MCF 10A (cell line): Measurements from ENCODE around the gene MTREX. TPM values are rescaled to one million over a fixed set of nuclear protein-coding genes. Genes with fewer than 3 reads are reported as not detected.

ENCODE experiments used
- BruUV-seq: library from RNA; stranded (reverse); fragments of 400-500 nt; replicated peaks from 2 replicates; lab custom pipeline; 2021; lab: Mats Ljungman, UMichigan
- CTCF ChIA-PET: fragments of 300-600 bp; sonication (Branson Sonifier 250); formaldehyde crosslinking; extraction: SDS; loops from one replicate; lab custom pipeline; 2021; ENCODE audit warnings: antibody characterized with exemption, inconsistent platforms; lab: Yijun Ruan, JAX
- POLR2A ChIA-PET: fragments of 300-600, 350-650 bp; sonication (Branson Sonifier 250); formaldehyde crosslinking; extraction: SDS; loops from one replicate; lab custom pipeline; 2020; ENCODE audit warnings: antibody characterized with exemption, inconsistent platforms; lab: Yijun Ruan, JAX
- DNase-seq: peaks from one replicate; pipeline ENCODE4 v3.0.0-alpha.2; 2018; ENCODE audit not compliant: unreplicated experiment
- H3K27ac Mint-ChIP-seq: one replicate; pipeline ENCODE4 v1.8.0; 2022; ENCODE audit warnings: mild to moderate bottlenecking, low read depth, mixed read lengths; ENCODE audit not compliant: unreplicated experiment
- H3K27me3 Mint-ChIP-seq: one replicate; pipeline ENCODE4 v1.8.0; 2022; ENCODE audit warnings: mixed read lengths; ENCODE audit not compliant: insufficient read depth, unreplicated experiment
- H3K36me3 Mint-ChIP-seq: one replicate; pipeline ENCODE4 v1.8.0; 2022; ENCODE audit warnings: mild to moderate bottlenecking, moderate library complexity, mixed read lengths; ENCODE audit not compliant: insufficient read depth, unreplicated experiment
- H3K4me1 Mint-ChIP-seq: one replicate; pipeline ENCODE4 v1.8.0; 2022; ENCODE audit warnings: mixed read lengths; ENCODE audit not compliant: insufficient read depth, unreplicated experiment
- H3K4me3 Mint-ChIP-seq: one replicate; pipeline ENCODE4 v1.8.0; 2022; ENCODE audit warnings: mild to moderate bottlenecking, moderate library complexity, mixed read lengths; ENCODE audit not compliant: unreplicated experiment
- H3K9me3 Mint-ChIP-seq: one replicate; pipeline ENCODE4 v1.8.0; 2022; ENCODE audit warnings: mixed read lengths; ENCODE audit not compliant: unreplicated experiment
- CTCF ChIP-seq: fragments of 200-600 bp; IDR thresholded peaks from one replicate; pipeline ENCODE4 v1.8.0; 2022; ENCODE audit warnings: antibody characterized with exemption, mild to moderate bottlenecking; ENCODE audit not compliant: unreplicated experiment
- intact Hi-C: fragments of 100-400 bp; cut with micrococcal nuclease; formaldehyde crosslinking; loops from 2 replicates; pipeline ENCODE4 v1.14.1; 2022
- total RNA-seq: library from RNA; stranded (reverse); gene quantifications from 2 replicates; pipeline ENCODE4 v1.2.3, GENCODE V29; 2022

MTREX gene
- total RNA-seq, 1 experiment from 2014 or later: 118 TPM

DNA sequence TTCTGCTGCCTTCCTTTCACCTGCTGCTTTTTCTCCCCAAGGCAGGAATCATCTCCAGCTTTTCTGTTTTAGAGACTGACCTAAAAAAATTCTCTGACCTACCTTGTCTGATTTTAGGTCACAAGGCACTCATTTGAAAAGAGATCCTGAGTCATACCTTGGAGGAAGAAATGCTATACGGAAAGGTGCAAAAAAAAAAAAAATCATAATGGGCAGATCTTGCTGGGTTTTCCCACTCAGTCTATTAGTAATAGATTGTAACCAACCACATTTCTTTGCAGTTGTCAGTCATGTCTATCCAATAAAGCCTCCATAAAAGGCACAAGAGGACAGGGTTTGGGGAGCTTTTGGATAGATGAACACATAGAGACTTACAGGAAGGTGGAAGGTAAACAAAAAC is 70.0 kb downstream of the MTREX start:
- Mint-ChIP-seq H3K9me3 (peaks cover 2% of the 10 kb centered on the region), H3K4me1 (no peaks in the 10 kb centered on the region), H3K27me3 (no peaks in the 10 kb centered on the region), H3K36me3 (peaks cover 76% of the 10 kb centered on the region), H3K27ac (no peak overlapping the region), H3K4me3 (no peak overlapping the region)
- POLR2A ChIA-PET: no interaction called here
- CTCF ChIA-PET: interaction anchor here (0.6 to 1.0 kb wide), 2 partner anchors 28 to 152 kb away, joined by 4 read pairs; no protein-coding TSS in a partner anchor
- intact Hi-C loops: no loop called here
- no TSS peak for BruUV-seq
- no peak for DNase-seq
- TF ChIP-seq CTCF: no peak

GRCh38 chr5:55383254-55383653 is 75.5 kb downstream of the MTREX start:
- DNase-seq: no peak
- intact Hi-C loops: no loop called here
- POLR2A ChIA-PET: interaction anchor here (0.7 to 1.9 kb wide), 2 partner anchors 10 to 12 kb away, joined by 3 to 6 read pairs; no protein-coding TSS in a partner anchor
- no TSS peak for BruUV-seq
- peaks cover 78% of the 10 kb centered on the region for H3K36me3 Mint-ChIP-seq
- CTCF ChIA-PET: interaction anchor here (0.7 kb wide), 1 partner anchor 39 kb away, joined by 3 read pairs; no protein-coding TSS in a partner anchor
- H3K4me1 Mint-ChIP-seq: peaks cover 9% of the 10 kb centered on the region
- H3K27me3 Mint-ChIP-seq: no peaks in the 10 kb centered on the region
- no peak overlapping the region for H3K4me3 Mint-ChIP-seq
- no peak overlapping the region for H3K27ac Mint-ChIP-seq
- TF ChIP-seq CTCF: no peak
- peaks cover 13% of the 10 kb centered on the region for H3K9me3 Mint-ChIP-seq

DNA sequence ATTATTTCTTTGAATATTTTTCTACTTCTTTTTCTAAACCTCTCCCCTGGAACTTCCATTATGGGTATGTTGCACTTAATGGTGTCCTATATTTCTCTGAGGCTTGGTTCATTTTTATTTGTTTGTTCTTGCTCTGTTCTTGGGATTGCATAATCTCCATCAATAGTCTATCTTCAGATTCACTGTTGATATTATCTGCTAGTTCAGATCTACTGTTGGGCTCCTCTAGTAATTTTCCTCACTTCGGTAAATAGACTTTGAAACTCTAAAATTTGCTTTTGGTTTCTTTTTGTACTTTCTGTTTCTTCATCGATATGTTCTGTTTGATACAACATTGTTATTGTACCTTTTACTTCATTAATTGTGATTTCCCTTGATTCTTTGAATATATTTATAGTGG is 76.3 kb downstream of the MTREX start:
- Mint-ChIP-seq H3K4me1 (peaks cover 9% of the 10 kb centered on the region), H3K4me3 (no peak overlapping the region), H3K9me3 (peaks cover 13% of the 10 kb centered on the region), H3K27ac (no peak overlapping the region), H3K36me3 (peaks cover 77% of the 10 kb centered on the region), H3K27me3 (no peaks in the 10 kb centered on the region)
- CTCF ChIA-PET: interaction anchor here (0.7 kb wide), 1 partner anchor 40 kb away, joined by 3 read pairs; no protein-coding TSS in a partner anchor
- POLR2A ChIA-PET: no interaction called here
- intact Hi-C loops: no loop called here
- no TSS peak for BruUV-seq
- DNase-seq: no peak
- TF ChIP-seq CTCF: no peak

DNA sequence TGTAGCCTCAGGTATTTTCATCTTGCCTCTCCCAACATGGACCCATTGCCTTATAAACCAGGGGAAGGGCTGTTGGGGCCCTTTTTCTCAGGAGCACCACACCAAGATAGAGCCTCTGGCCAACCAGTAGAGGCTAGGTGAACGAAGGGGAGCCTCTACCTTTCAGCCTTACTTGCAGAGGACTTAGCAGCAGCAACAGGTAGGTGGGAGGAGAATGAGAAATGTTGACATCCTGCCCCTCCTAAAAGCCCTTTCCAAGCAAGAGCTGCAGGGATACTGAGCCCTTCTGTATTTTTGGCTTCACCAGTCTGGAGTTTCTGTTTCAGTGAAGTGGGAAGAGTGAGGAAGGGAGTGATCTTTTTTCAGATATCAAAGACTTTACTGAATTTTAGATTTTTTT is 77.4 kb downstream of the MTREX start:
- no peak for DNase-seq
- Mint-ChIP-seq H3K27ac (no peak overlapping the region), H3K27me3 (no peaks in the 10 kb centered on the region), H3K36me3 (peaks cover 76% of the 10 kb centered on the region), H3K9me3 (peaks cover 13% of the 10 kb centered on the region), H3K4me1 (peaks cover 9% of the 10 kb centered on the region), H3K4me3 (no peak overlapping the region)
- no peak for TF ChIP-seq CTCF
- intact Hi-C loops: no loop called here
- no TSS peak for BruUV-seq
- POLR2A ChIA-PET: no interaction called here
- CTCF ChIA-PET: no interaction called here
